PFSK-1 (cell line): ENCODE results near the gene EDEM1.

Experiments used
- FOXP2 ChIP-seq: optimal IDR thresholded peaks from 2 replicates; pipeline ENCODE3; 2011; ENCODE audit warnings: borderline replicate concordance, control low read depth, inconsistent platforms; ENCODE audit not compliant: insufficient read depth; ENCODE audit errors: extremely low read length, extremely low read depth
- POLR2AphosphoS5 ChIP-seq: IDR thresholded peaks from 2 replicates; pipeline ENCODE4 v1.6.1; 2012; ENCODE audit warnings: low read depth, mild to moderate bottlenecking, control low read depth, low read length, moderate library complexity
- REST ChIP-seq, 2 experiments: IDR thresholded peaks; 2 replicates each; pipeline versions ENCODE4 v1.6.1 to v1.8.0; 2011 to 2012; ENCODE audit warnings: low read depth in 2 of 2, low read length in 2 of 2, control low read depth in 1 of 2, inconsistent platforms in 1 of 2, mild to moderate bottlenecking in 1 of 2, moderate library complexity in 1 of 2; ENCODE audit not compliant: insufficient read depth in 1 of 2
- SIN3A ChIP-seq: IDR thresholded peaks from 2 replicates; pipeline ENCODE4 v1.6.1; 2012; ENCODE audit warnings: mild to moderate bottlenecking, low read length, moderate library complexity, borderline replicate concordance; ENCODE audit not compliant: insufficient read depth
- TAF1 ChIP-seq: IDR thresholded peaks from 2 replicates; pipeline ENCODE4 v1.6.1; 2012; ENCODE audit warnings: low read length, control low read depth, borderline replicate concordance; ENCODE audit not compliant: insufficient read depth

The EDEM1 gene

GRCh38 chr3:5250467-5251195 is 63.1 kb downstream of the EDEM1 start:
- TF ChIP-seq POLR2AphosphoS5 (no peak), FOXP2 (no peak), REST (IDR thresholded peaks at IDR 0.05; ENCODE audit: insufficient read depth in 1 of 2, low read depth in 2 of 2, low read length in 2 of 2) (no peak), SIN3A (no peak), TAF1 (no peak)

GRCh38 chr3:5251196-5251583 is 63.7 kb downstream of the EDEM1 start:
- no peak for TF ChIP-seq SIN3A
- no peak for TF ChIP-seq REST (IDR thresholded peaks at IDR 0.05; ENCODE audit: insufficient read depth in 1 of 2, low read depth in 2 of 2, low read length in 2 of 2)
- TF ChIP-seq TAF1 = no peak
- TF ChIP-seq POLR2AphosphoS5 = no peak
- TF ChIP-seq FOXP2 = no peak

GRCh38 chr3:5252131-5252530 is 64.6 kb downstream of the EDEM1 start:
- TF ChIP-seq REST (IDR thresholded peaks at IDR 0.05; ENCODE audit: insufficient read depth in 1 of 2, low read depth in 2 of 2, low read length in 2 of 2) = no peak
- TF ChIP-seq FOXP2 = no peak
- no peak for TF ChIP-seq SIN3A

- TF ChIP-seq SIN3A (no peak), POLR2AphosphoS5 (no peak), TAF1 (no peak), REST (IDR thresholded peaks at IDR 0.05; ENCODE audit: insufficient read depth in 1 of 2, low read depth in 2 of 2, low read length in 2 of 2) (no peak), FOXP2 (no peak)
Measured at GRCh38 chr3:5254281-5255048, 67.0 kb downstream of the EDEM1 start.
